CD4-positive, alpha-beta T cell treated with Interleukin-17A for 1 hour (primary cell): ENCODE results near the gene CBX4.

Source experiments
- DNase-seq: peaks from one replicate; pipeline ENCODE4 v3.0.0-alpha.2; 2020

The CBX4 gene

GRCh38 chr17:79811011-79811867 lies 28.0 kb downstream of the CBX4 start:
- peak; percentile 47 for DNase-seq

GRCh38 chr17:79810130-79811010 lies 28.9 kb downstream of the CBX4 start:
- DNase-seq: peak; percentile 84

GRCh38 chr17:79809530-79810129 lies 29.6 kb downstream of the CBX4 start:
- no peak for DNase-seq

- peak; percentile 47 for DNase-seq
These were observed 30.3 kb downstream of the CBX4 start for GRCh38 chr17:79808763-79809529.

GRCh38 chr17:79806863-79807720 lies 32.1 kb downstream of the CBX4 start:
- DNase-seq: no peak

GRCh38 chr17:79806446-79806760 lies 32.8 kb downstream of the CBX4 start:
- no peak for DNase-seq

- DNase-seq: no peak
These were observed 34.2 kb downstream of the CBX4 start for GRCh38 chr17:79804856-79805696.

GRCh38 chr17:79803997-79804855 lies 35.0 kb downstream of the CBX4 start:
- DNase-seq: peak; percentile 59

GRCh38 chr17:79803421-79803996 lies 35.7 kb downstream of the CBX4 start:
- DNase-seq: no peak

GRCh38 chr17:79802736-79803420 lies 36.4 kb downstream of the CBX4 start:
- DNase-seq: no peak

- DNase-seq: no peak
These were observed 37.1 kb downstream of the CBX4 start for GRCh38 chr17:79802039-79802735.

GRCh38 chr17:79801156-79802038 lies 37.8 kb downstream of the CBX4 start:
- no peak for DNase-seq

- DNase-seq: peak; percentile 58
These were observed 38.7 kb downstream of the CBX4 start for GRCh38 chr17:79800325-79801155.

GRCh38 chr17:79799538-79800324 lies 39.5 kb downstream of the CBX4 start:
- DNase-seq: peak; percentile 29

GRCh38 chr17:79799174-79799537 lies 40.1 kb downstream of the CBX4 start:
- no peak for DNase-seq
